GM12873 (cell line): ENCODE results near the gene NCKAP5.

Source experiments
- TF ChIP-seq, protein P1 (sequence below): IDR thresholded peaks from 2 replicates; pipeline ENCODE4 v1.5.1; 2012; ENCODE audit warnings: low read depth, mild to moderate bottlenecking, moderate library complexity, low read length, control low read depth; ENCODE audit not compliant: insufficient read depth; ENCODE audit errors: missing control alignments

The NCKAP5 gene

DNA sequence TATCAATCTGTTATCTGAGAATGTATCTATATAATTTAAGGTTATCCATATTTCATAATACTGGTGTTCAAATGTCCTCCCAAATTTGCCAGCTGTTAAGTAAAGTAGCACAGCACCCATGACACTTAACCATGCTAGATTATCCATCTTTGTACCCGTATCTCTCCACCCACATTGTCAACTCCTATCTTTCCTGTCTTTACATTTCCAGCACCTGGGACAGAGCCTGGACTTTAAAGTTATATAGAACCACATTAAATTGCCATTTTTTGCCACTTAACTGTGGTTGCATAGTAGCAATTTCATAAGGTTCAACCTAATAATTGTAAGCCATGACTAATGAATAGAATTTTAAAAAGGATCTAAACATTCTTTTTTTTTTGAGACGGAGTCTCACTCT is 226.7 kb downstream of the NCKAP5 start:
- TF ChIP-seq, protein P1, sequence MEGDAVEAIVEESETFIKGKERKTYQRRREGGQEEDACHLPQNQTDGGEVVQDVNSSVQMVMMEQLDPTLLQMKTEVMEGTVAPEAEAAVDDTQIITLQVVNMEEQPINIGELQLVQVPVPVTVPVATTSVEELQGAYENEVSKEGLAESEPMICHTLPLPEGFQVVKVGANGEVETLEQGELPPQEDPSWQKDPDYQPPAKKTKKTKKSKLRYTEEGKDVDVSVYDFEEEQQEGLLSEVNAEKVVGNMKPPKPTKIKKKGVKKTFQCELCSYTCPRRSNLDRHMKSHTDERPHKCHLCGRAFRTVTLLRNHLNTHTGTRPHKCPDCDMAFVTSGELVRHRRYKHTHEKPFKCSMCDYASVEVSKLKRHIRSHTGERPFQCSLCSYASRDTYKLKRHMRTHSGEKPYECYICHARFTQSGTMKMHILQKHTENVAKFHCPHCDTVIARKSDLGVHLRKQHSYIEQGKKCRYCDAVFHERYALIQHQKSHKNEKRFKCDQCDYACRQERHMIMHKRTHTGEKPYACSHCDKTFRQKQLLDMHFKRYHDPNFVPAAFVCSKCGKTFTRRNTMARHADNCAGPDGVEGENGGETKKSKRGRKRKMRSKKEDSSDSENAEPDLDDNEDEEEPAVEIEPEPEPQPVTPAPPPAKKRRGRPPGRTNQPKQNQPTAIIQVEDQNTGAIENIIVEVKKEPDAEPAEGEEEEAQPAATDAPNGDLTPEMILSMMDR, result no peak

DNA sequence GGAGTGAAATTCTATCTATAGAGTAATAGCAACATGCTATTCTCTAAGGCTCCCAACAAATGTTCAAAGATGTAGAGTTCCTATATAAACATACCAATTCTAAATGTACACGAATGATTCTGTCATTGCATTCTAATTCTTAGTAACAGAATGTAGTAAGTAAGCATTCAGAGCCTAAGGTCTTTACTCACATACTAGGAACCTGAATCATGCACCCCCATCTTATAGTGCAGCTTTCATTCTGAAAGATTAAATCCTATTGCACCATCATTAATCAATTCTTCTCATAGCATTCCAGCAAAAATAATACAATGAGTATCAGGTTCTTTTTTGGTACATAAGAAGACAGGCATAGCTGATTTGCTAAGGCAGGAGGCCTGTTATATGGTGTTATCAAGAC is 230.0 kb downstream of the NCKAP5 start:
- TF ChIP-seq, protein P1, result no peak

GRCh38 chr2:133334923-133335322 is 233.3 kb downstream of the NCKAP5 start:
- TF ChIP-seq, protein P1, result no peak

DNA sequence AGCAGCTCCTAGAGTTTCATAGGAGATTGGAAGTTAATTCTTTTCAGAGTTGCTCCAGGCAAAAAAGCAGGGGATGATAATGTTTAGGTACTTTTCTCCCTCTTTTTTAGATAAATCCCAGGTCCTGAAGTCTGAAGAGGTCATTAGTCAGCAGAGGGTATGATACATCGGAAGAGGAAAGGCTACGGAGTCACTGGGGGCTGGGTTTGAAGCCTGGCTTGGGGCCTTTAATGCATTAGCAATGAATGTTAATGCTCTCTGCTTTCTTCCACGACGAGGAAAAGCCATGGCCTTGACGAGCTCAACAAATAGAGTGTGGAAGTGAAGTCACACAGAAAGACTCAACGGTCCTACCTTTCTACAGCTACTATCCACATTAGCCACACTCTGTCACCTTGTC is 235.1 kb downstream of the NCKAP5 start:
- TF ChIP-seq, protein P1, result no peak

DNA sequence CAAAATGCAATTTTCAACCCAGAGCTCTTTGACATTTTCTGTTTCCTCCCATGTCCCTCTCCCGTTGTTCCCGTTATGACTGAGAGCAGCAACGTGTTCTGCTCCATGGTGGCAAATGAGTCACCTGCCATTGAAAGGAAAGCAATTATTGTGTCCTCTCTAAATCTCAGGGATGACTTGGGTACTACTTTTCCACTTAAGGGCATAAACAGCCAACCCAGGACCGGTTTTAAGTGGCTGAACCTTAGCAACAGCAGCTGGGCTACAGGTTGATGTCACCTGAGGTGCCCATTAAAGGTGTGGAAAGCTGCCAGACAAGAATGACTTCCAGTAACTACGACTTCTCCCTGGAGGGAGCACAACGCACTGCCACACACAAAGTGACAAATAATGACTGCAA is 236.8 kb downstream of the NCKAP5 start:
- TF ChIP-seq, protein P1, result no peak

- TF ChIP-seq, protein P1, result no peak
Measured at GRCh38 chr2:133326652-133327397, 241.4 kb downstream of the NCKAP5 start.

DNA sequence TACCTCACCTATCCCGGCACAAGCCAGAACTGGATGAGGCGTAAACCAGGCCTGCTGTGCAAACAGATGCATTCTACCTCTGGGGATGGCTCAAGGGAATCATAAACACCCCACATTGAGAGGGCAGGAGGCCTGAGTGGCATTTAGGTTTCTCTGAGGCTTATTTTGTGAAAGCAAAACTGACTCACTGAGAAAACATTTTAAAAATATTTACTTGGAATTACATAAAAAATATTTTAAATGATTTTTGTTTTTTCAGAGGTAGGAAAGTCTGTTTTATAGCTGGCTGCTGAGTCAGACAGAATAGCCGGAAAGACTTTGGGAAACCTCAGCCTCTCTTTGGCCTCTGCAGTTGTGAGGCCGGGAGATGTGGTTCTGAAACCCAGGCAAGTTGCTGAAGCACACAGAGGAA is 244.1 kb downstream of the NCKAP5 start:
- TF ChIP-seq, protein P1, result no peak

GRCh38 chr2:133322909-133323308 is 245.4 kb downstream of the NCKAP5 start:
- TF ChIP-seq, protein P1, result no peak
